Measurements from ENCODE around the gene C1S. TPM values are rescaled to one million over a fixed set of nuclear protein-coding genes. Genes with fewer than 3 reads are reported as not detected.

Gene C1S
- 1.9 and 6.0 TPM in 2 replicates for total RNA-seq

DNA sequence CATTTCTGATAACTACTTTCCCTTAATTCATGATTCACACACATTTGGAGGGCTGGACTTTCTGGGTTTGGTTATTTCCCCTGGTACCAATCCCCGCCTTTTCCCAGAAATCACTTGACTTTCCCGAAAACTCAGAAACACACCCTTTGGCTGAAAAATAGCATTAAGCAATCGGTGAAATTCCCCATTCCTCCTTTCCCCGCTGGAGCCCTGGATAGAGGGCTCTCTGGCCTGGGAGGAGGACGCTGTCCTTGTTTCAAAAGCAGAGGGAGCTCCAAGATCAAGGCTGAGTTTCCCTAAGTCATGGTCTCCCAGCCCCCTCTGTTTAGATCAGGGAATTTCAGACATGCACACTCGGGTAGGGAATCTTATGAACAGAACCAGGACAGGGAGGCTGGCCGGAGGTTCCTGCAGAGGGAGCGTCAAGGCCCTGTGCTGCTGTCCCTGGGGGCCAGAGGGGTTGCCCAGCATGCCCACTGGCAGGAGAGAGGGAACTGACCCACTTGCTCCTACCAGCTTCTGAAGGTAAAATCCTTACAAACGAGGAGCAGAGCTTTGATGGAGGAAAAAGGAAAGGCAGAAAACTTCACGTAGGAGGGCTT, at the start of gene C1S:
C1S (plus strand) TSS at position 366 of the 602 bp plus-strand sequence. CDS start 1,195 bp downstream, outside the sequence.

DNA sequence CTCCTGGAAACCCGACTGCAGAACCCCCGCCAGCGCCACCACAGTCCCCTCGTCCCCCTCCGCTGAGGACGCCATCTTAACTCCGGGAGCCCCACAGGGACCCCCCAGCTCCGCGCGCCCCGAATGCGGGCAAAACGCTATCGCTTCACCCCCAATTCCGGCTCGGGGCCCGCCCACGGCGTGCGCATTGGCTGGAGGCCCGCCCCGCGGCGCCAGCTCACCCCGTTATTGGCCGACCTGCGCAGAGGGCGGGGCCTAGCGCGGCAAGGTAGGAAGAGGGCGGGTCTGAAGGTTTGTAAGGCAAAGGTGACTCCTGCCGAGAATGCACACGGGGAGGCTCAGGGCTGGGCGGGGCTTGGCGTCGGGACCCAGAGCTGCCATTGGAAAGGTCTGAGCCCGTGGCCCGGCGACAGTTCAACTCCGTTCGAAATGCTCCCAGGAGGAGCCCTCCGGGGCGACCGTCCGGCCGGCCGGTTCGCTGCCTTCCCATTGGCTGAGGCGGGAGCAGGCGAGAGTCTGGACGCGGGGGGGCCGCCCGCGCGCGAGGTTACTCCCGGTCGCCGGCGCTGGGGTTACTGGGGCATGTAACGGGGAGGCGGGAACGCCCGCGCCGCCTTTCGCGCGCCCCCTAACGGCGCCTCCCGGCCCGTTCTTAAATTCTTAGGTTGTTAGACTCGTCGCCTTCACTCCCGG, 42.0 kb upstream of the C1S start, which contains the start of gene LPCAT3:
LPCAT3 (minus strand) TSS at position 127 of the 693 bp plus-strand sequence; CDS start at position 75, 52 bp downstream.

DNA sequence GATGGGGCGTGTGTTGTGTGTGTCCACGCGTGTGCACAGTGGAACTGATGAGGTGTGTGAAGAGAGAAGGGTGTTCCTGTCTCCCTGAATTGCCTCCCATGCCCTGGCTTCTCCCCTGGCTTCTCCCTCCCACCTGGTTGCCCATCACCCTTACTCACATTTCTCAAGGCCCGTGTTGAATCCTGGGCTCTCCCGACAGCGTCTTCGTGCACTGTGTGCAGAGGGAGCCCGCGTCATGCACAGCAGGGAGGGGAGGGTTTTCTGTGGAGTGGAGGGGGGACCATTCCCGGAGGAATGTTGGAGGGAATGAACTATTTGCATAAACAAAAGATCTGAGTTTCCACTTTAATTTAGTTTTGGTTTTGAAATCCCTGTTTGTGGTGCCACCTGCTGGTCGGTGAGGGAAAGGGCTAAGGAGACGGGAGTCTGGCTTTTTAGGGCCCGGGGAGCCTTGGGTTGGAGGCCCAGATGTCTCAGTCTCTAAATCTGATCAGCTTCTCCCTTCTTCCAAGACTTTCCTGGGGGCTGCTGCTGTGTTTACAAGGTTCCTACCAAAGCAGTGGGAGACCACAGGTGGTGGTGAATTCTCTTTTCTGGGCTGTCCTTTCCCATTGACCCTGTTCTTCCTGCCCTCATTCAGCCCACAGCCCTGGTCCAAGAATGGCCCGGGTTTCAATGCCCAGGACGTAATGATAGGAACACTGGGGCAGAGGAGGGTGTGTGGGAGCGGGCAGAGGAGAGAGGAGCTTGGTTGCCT, 31.9 kb downstream of the C1S start, which contains the start of gene C1R:
C1R (minus strand) TSS at position 217 of the 757 bp plus-strand sequence; CDS start at position 160, 57 bp downstream.

DNA sequence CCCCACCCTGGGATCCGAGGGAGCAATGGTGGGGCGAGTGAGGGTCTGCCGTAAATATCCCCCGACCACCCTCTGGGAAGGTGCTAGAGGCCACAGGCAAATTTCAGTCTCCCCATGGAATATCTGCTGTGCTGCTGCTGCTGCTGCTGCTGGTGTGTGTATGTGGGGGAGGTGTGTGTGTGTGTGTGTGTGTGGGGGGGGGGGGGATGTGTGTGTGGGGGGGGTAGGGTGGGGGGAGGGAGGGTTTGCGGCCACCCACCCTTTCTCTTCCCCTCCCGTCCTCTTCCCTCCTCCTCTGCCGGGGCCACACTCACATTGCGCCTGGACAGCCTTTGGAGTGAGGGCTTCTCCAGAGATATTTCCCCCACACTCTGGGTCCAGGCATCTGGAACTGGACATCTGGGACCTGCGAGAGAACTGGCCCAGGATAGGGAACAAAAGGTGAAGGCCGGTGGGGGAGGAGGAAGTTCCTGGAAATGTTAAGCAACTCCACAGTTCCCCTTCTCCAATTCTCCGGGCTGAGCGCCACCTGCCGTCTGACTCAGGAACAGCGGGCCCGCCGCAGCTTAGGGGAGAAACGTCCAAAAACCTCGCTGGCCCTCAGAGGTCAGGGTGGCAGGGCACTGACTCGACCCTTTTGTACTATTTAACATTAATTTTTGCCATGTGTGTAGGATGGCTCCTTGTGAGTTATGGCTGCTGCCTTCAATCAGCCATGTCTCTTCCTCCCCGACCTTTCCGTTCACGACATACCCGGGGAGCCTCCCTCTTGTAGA, 48.5 kb downstream of the C1S start, which contains the start of gene C1RL:
C1RL (minus strand) TSS at position 419 of the 776 bp plus-strand sequence; CDS start at position 385, 34 bp downstream.

Other genes starting within 250 kb of the C1S start
- gene GPR162, start 238.9 kb upstream of the C1S start, total RNA-seq, result not detected in 2 replicates
- gene P3H3, start 232.3 kb upstream of the C1S start, total RNA-seq, result 10.6 and 15.9 TPM in 2 replicates
- gene GNB3, start 219.8 kb upstream of the C1S start, total RNA-seq, result 0.47 and 0.49 TPM in 2 replicates
- gene CDCA3, start 209.4 kb upstream of the C1S start, total RNA-seq, result 16.6 and 52.9 TPM in 2 replicates
- gene USP5, start 208.6 kb upstream of the C1S start, total RNA-seq, result 62.9 and 69.8 TPM in 2 replicates
- gene TPI1, start 193.2 kb upstream of the C1S start, total RNA-seq, result 989 and 1,326 TPM in 2 replicates
- 12.8 and 13.2 TPM in 2 replicates for gene SPSB2, start 187.4 kb upstream of the C1S start, total RNA-seq
- 4.1 and 6.2 TPM in 2 replicates for gene LRRC23, start 155.9 kb upstream of the C1S start, total RNA-seq
- 0.68 and 2.1 TPM in 2 replicates for gene ENO2, start 146.1 kb upstream of the C1S start, total RNA-seq
- 8.4 and 17.5 TPM in 2 replicates for gene ATN1, start 132.8 kb upstream of the C1S start, total RNA-seq
- not detected in 2 replicates for gene RNU7-1, start 116.9 kb upstream of the C1S start, total RNA-seq
- gene C12orf57, start 116.7 kb upstream of the C1S start, total RNA-seq, result 146 and 147 TPM in 2 replicates
- gene PTPN6, start 109.4 kb upstream of the C1S start, total RNA-seq, result 20.9 and 24.3 TPM in 2 replicates
- gene PHB2, start 90.1 kb upstream of the C1S start, total RNA-seq, result 300 and 356 TPM in 2 replicates
- gene EMG1, start 89.8 kb upstream of the C1S start, total RNA-seq, result 87.1 and 114 TPM in 2 replicates
- gene LPCAT3, start 42.2 kb upstream of the C1S start, total RNA-seq, result 17.3 and 32.2 TPM in 2 replicates
- gene C1R, start 31.7 kb downstream of the C1S start, total RNA-seq, result 11.9 and 12.6 TPM in 2 replicates
- gene C1RL, start 48.5 kb downstream of the C1S start, total RNA-seq, result 19.4 and 29.4 TPM in 2 replicates
- gene RBP5, start 68.2 kb downstream of the C1S start, total RNA-seq, result not detected in 2 replicates
- gene CLSTN3, start 69.7 kb downstream of the C1S start, total RNA-seq, result 6.4 and 17.6 TPM in 2 replicates
- gene PEX5, start 129.0 kb downstream of the C1S start, total RNA-seq, result 12.9 and 13.4 TPM in 2 replicates
- gene ACSM4, start 243.4 kb downstream of the C1S start, total RNA-seq, result not detected in 2 replicates

Data from hair follicular keratinocyte (primary cell).